CD14-positive monocyte (primary cell): ENCODE data around the gene PLXDC2. TPM values are rescaled to one million over a fixed set of nuclear protein-coding genes. Genes with fewer than 3 reads are reported as not detected.

Experiments
- DNase-seq, 3 donors: peaks; one replicate each; pipeline ENCODE4 v3.0.0-alpha.2; 2011 to 2022
- H2AFZ ChIP-seq: 2 replicates; pipeline ENCODE4 v1.6.0; 2012; ENCODE audit warnings: mild to moderate bottlenecking, low read depth, low read length, inconsistent platforms; ENCODE audit not compliant: insufficient read depth, poor library complexity, severe bottlenecking
- H3K27ac ChIP-seq, 2 donors: 1 replicate in 1 of 2; 2 replicates in 1 of 2; pipeline ENCODE4 v1.5.1; 2012 to 2013; ENCODE audit warnings: low read length in 2 of 2, control low read depth in 1 of 2, inconsistent platforms in 1 of 2, low read depth in 1 of 2, mild to moderate bottlenecking in 1 of 2
- H3K27me3 ChIP-seq, 2 donors: one replicate each; pipeline versions ENCODE4 v1.6.0 to v1.6.1; 2011 to 2013; ENCODE audit warnings: low read length in 2 of 2; ENCODE audit not compliant: control insufficient read depth in 2 of 2, insufficient read depth in 2 of 2
- H3K36me3 ChIP-seq, 2 donors: replicated peaks in 1 of 2; 1 replicate in 1 of 2; 2 replicates in 1 of 2; pipeline versions ENCODE4 v1.5.1 to v1.6.1; 2012 to 2013; ENCODE audit warnings: low read length in 2 of 2, control low read depth in 1 of 2, inconsistent platforms in 1 of 2, mild to moderate bottlenecking in 1 of 2; ENCODE audit not compliant: insufficient read depth in 2 of 2, control insufficient read depth in 1 of 2
- H3K4me1 ChIP-seq, 2 donors: 1 replicate in 1 of 2; 2 replicates in 1 of 2; pipeline versions ENCODE4 v1.5.1 to v1.6.1; 2012 to 2013; ENCODE audit warnings: low read length in 2 of 2, control low read depth in 1 of 2, inconsistent platforms in 1 of 2, mild to moderate bottlenecking in 1 of 2, moderate library complexity in 1 of 2; ENCODE audit not compliant: insufficient read depth in 2 of 2, control insufficient read depth in 1 of 2
- H3K4me2 ChIP-seq: replicated peaks from 2 replicates; pipeline ENCODE3; 2012; ENCODE audit warnings: low read length, moderate library complexity, mild to moderate bottlenecking; ENCODE audit not compliant: poor library complexity, severe bottlenecking; ENCODE audit errors: extremely low read depth
- H3K4me3 ChIP-seq, 3 experiments: fragments of 200-600 bp in 1 of 3; sonication (generic) in 1 of 3; replicated peaks in 1 of 3; 1 replicate in 2 of 3; 2 replicates in 1 of 3; pipeline ENCODE4 v1.5.1; 2011 to 2013; ENCODE audit warnings: low read length in 3 of 3, mild to moderate bottlenecking in 3 of 3, control low read depth in 2 of 3, low read depth in 2 of 3, inconsistent platforms in 1 of 3, moderate library complexity in 1 of 3
- H3K79me2 ChIP-seq: 2 replicates; pipeline ENCODE4 v1.6.0; 2012; ENCODE audit warnings: mild to moderate bottlenecking, control low read depth, inconsistent platforms, low read length, moderate library complexity; ENCODE audit not compliant: insufficient read depth
- H3K9ac ChIP-seq: 2 replicates; pipeline ENCODE4 v1.6.0; 2017; ENCODE audit warnings: low read length, mild to moderate bottlenecking; ENCODE audit not compliant: insufficient read depth, poor library complexity, severe bottlenecking
- H3K9me3 ChIP-seq, 2 donors: replicated peaks in 1 of 2; 1 replicate in 1 of 2; 2 replicates in 1 of 2; pipeline versions ENCODE4 v1.5.1 to v1.6.1; 2012 to 2013; ENCODE audit warnings: low read length in 2 of 2, control low read depth in 1 of 2; ENCODE audit not compliant: control insufficient read depth in 1 of 2, insufficient read depth in 1 of 2
- H4K20me1 ChIP-seq: 2 replicates; pipeline ENCODE4 v1.6.0; 2012; ENCODE audit warnings: mild to moderate bottlenecking, low read length, control low read depth, moderate library complexity; ENCODE audit not compliant: insufficient read depth
- H3K27ac Mint-ChIP-seq, 7 donors: one replicate each; pipeline ENCODE4 v1.8.0; 2020; ENCODE audit warnings: mild to moderate bottlenecking in 7 of 7, mixed read lengths in 7 of 7, moderate library complexity in 6 of 7, inconsistent platforms in 2 of 7
- H3K27me3 Mint-ChIP-seq, 3 donors: one replicate each; pipeline ENCODE4 v1.8.0; 2021 to 2022; ENCODE audit warnings: low read depth in 3 of 3, mild to moderate bottlenecking in 3 of 3, mixed read lengths in 3 of 3, moderate library complexity in 3 of 3, inconsistent platforms in 1 of 3
- H3K36me3 Mint-ChIP-seq, 2 donors: one replicate each; pipeline ENCODE4 v1.8.0; 2020; ENCODE audit warnings: mixed read lengths in 2 of 2, inconsistent platforms in 1 of 2, mild to moderate bottlenecking in 1 of 2
- H3K4me1 Mint-ChIP-seq: one replicate; pipeline ENCODE4 v1.8.0; 2020; ENCODE audit warnings: mild to moderate bottlenecking, mixed read lengths
- H3K4me3 Mint-ChIP-seq, 2 donors: one replicate each; pipeline ENCODE4 v1.8.0; 2020; ENCODE audit warnings: mild to moderate bottlenecking in 2 of 2, mixed read lengths in 2 of 2, moderate library complexity in 1 of 2
- H3K9me3 Mint-ChIP-seq, 7 donors: one replicate each; pipeline ENCODE4 v1.8.0; 2020 to 2022; ENCODE audit warnings: mixed read lengths in 7 of 7, mild to moderate bottlenecking in 6 of 7, moderate library complexity in 6 of 7, inconsistent platforms in 2 of 7
- CTCF ChIP-seq: fragments of 200-600 bp; IDR thresholded peaks from one replicate; pipeline ENCODE4 v1.8.0; 2022; ENCODE audit warnings: antibody characterized with exemption, mild to moderate bottlenecking
- WGBS: methylation state at CpG from one replicate; pipeline ENCODE4 v1.1.5; 2013; ENCODE audit warnings: missing lambda C conversion rate; ENCODE audit not compliant: insufficient coverage; 5-methylcytosine and 5-hydroxymethylcytosine counted together
- intact Hi-C, 2 donors: fragments of 100-400 bp; cut with micrococcal nuclease; formaldehyde crosslinking; loops; one replicate each; pipeline versions ENCODE4 v1.15.0 to v1.15.1; 2023
- polyA plus RNA-seq, 3 donors: library from polyadenylated mRNA; depleted of rRNA in 1 of 3; unstranded in 2 of 3; stranded (reverse) in 1 of 3; fragments of 300-500 nt in 2 of 3; fragments of >200 nt in 1 of 3; fragmentation: Illumina TruSeq in 2 of 3; gene quantifications; 1 replicate in 2 of 3; 2 replicates in 1 of 3; pipeline ENCODE4 v1.2.3, GENCODE V29; 2012 to 2021

PLXDC2 gene
- polyA plus RNA-seq, 3 donors: 37.5 to 128 (median 93.6) TPM

- H3K36me3 Mint-ChIP-seq: peaks cover 55 to 57% of the 10 kb centered on the region in 2 donors
- H3K27ac ChIP-seq: no peak overlapping the region
- 100% methylated on average over 2 of the region's 8 CpGs for WGBS
Observed at GRCh38 chr10:19862811-19863515, 46.7 kb downstream of the PLXDC2 start.

GRCh38 chr10:19865676-19866075 lies 49.4 kb downstream of the PLXDC2 start:
- H3K79me2 ChIP-seq: peaks cover 89% of the 10 kb centered on the region
- H4K20me1 ChIP-seq: peaks cover 98% of the 10 kb centered on the region
- no peak for TF ChIP-seq CTCF
- no peak overlapping the region for H2AFZ ChIP-seq
- intact Hi-C loops: no loop called here
- H3K4me2 ChIP-seq: no peak overlapping the region
- H3K27me3 ChIP-seq: no peaks in the 10 kb centered on the region
- H3K4me3 Mint-ChIP-seq: no peak overlapping the region
- no peak for DNase-seq
- H3K36me3 Mint-ChIP-seq: peaks cover 45 to 46% of the 10 kb centered on the region in 2 donors
- H3K9me3 Mint-ChIP-seq: peaks cover 0 to 13% (median 3%) of the 10 kb centered on the region in 7 donors
- no peak overlapping the region for H3K27ac Mint-ChIP-seq
- H3K9me3 ChIP-seq: no peaks in the 10 kb centered on the region
- H3K4me1 Mint-ChIP-seq: peaks cover 15% of the 10 kb centered on the region
- no peak overlapping the region for H3K4me3 ChIP-seq
- H3K4me1 ChIP-seq: peaks cover 6 to 9% of the 10 kb centered on the region in 2 donors
- peak overlapping the region in 1 of 2 donors; percentile 9 for H3K27ac ChIP-seq
- peaks cover 0 to 47% of the 10 kb centered on the region in 2 donors for H3K36me3 ChIP-seq
- H3K9ac ChIP-seq: no peak overlapping the region
- no peaks in the 10 kb centered on the region for H3K27me3 Mint-ChIP-seq

More at GRCh38 chr10:19862811-19863515, 46.7 kb downstream of the PLXDC2 start:
- Mint-ChIP-seq H3K27me3 (peaks cover 0 to 2% (median 0%) of the 10 kb centered on the region in 3 donors), H3K4me3 (no peak overlapping the region), H3K9me3 (peaks cover 0 to 13% (median 3%) of the 10 kb centered on the region in 7 donors), H3K27ac (peak overlapping the region in 1 of 7 donors; percentile 57), H3K4me1 (peaks cover 25% of the 10 kb centered on the region)
- Histone ChIP-seq H3K27me3 (no peaks in the 10 kb centered on the region), H2AFZ (no peak overlapping the region), H3K36me3 (peaks cover 0 to 49% of the 10 kb centered on the region in 2 donors), H3K79me2 (peaks cover 94% of the 10 kb centered on the region), H3K9me3 (no peaks in the 10 kb centered on the region), H3K4me3 (no peak overlapping the region), H3K4me2 (no peak overlapping the region), H3K4me1 (peaks cover 10 to 16% of the 10 kb centered on the region in 2 donors), H4K20me1 (peaks cover 100% of the 10 kb centered on the region), H3K9ac (no peak overlapping the region)
- TF ChIP-seq CTCF: no peak
- intact Hi-C loops: no loop called here
- no peak for DNase-seq
